ENCODE results near the gene LHFPL3. TPM values are rescaled to one million over a fixed set of nuclear protein-coding genes. Genes with fewer than 3 reads are reported as not detected.

The LHFPL3 gene
- total RNA-seq, 1 donor from 2014 or later, result 0.30 TPM

- Histone ChIP-seq H3K9ac (no peak overlapping the region), H4K20me1 (ENCODE audit: low read depth) (no peaks in the 10 kb centered on the region), H3K27me3 (peaks cover 83% of the 10 kb centered on the region), H3K79me2 (ENCODE audit: low read depth) (no peaks in the 10 kb centered on the region), H3K27ac (no peak overlapping the region), H3K4me1 (peaks cover 5% of the 10 kb centered on the region), H3K36me3 (no peaks in the 10 kb centered on the region), H3K4me2 (no peak overlapping the region), H3K9me3 (ENCODE audit: low read depth) (no peaks in the 10 kb centered on the region), H3K4me3 (no peak overlapping the region), H3F3A (ENCODE audit: low read depth) (peaks cover 16% of the 10 kb centered on the region), H2AFZ (replicated peaks) (no peak overlapping the region)
- Mint-ChIP-seq H3K9me3 (no peaks in the 10 kb centered on the region), H3K36me3 (peaks cover 2% of the 10 kb centered on the region), H3K27me3 (ENCODE audit: insufficient read depth, low read depth) (peaks cover 34% of the 10 kb centered on the region), H3K4me1 (peaks cover 16% of the 10 kb centered on the region), H3K4me3 (peak overlapping the region; percentile 84), H3K27ac (no peak overlapping the region)
- no peak for TF ChIP-seq EZH2 (IDR thresholded peaks at IDR 0.05)
- no peak for TF ChIP-seq CTCF (IDR thresholded peaks at IDR 0.05)
- no peak for TF ChIP-seq EZH2phosphoT487 (IDR thresholded peaks at IDR 0.05)
- DNase-seq (ENCODE audit: low spot score), result no peak
Measured at GRCh38 chr7:104327534-104327933, 869 bp upstream of the LHFPL3 start.

GRCh38 chr7:104327938-104328295 lies 486 bp upstream of the LHFPL3 start:
- H3K9ac ChIP-seq, result no peak overlapping the region
- peak overlapping the region; percentile 97 for H2AFZ ChIP-seq (replicated peaks)
- Mint-ChIP-seq H3K4me3 (peak overlapping the region; percentile 84), H3K27me3 (ENCODE audit: insufficient read depth, low read depth) (peaks cover 34% of the 10 kb centered on the region), H3K9me3 (no peaks in the 10 kb centered on the region), H3K36me3 (peaks cover 2% of the 10 kb centered on the region), H3K27ac (no peak overlapping the region), H3K4me1 (peaks cover 16% of the 10 kb centered on the region)
- peaks cover 5% of the 10 kb centered on the region for H3K4me1 ChIP-seq
- H3K79me2 ChIP-seq (ENCODE audit: low read depth), result no peaks in the 10 kb centered on the region
- H3K4me2 ChIP-seq, result peak overlapping the region; percentile 98
- no peaks in the 10 kb centered on the region for H3K9me3 ChIP-seq (ENCODE audit: low read depth)
- no peak for TF ChIP-seq EZH2phosphoT487 (IDR thresholded peaks at IDR 0.05)
- no peak for TF ChIP-seq EZH2 (IDR thresholded peaks at IDR 0.05)
- no peak for TF ChIP-seq CTCF (IDR thresholded peaks at IDR 0.05)
- no peaks in the 10 kb centered on the region for H4K20me1 ChIP-seq (ENCODE audit: low read depth)
- H3K4me3 ChIP-seq, result peak overlapping the region; percentile 61
- H3K27ac ChIP-seq, result no peak overlapping the region
- H3F3A ChIP-seq (ENCODE audit: low read depth), result peaks cover 16% of the 10 kb centered on the region
- H3K36me3 ChIP-seq, result no peaks in the 10 kb centered on the region
- peak; percentile 26 for DNase-seq (ENCODE audit: low spot score)
- peaks cover 87% of the 10 kb centered on the region for H3K27me3 ChIP-seq

GRCh38 chr7:104328970-104329825 lies 795 bp downstream of the LHFPL3 start:
- no peak overlapping the region for H3K27ac ChIP-seq
- DNase-seq (ENCODE audit: low spot score), result peak; percentile 57

More at GRCh38 chr7:104328970-104329825, 795 bp downstream of the LHFPL3 start:
- H3F3A ChIP-seq (ENCODE audit: low read depth), result peaks cover 16% of the 10 kb centered on the region
- H3K4me1 ChIP-seq, result peaks cover 5% of the 10 kb centered on the region
- peaks cover 84% of the 10 kb centered on the region for H3K27me3 ChIP-seq
- no peak overlapping the region for H3K9ac ChIP-seq
- H3K36me3 Mint-ChIP-seq, result peaks cover 2% of the 10 kb centered on the region
- H3K4me3 ChIP-seq, result peak overlapping the region; percentile 61
- H4K20me1 ChIP-seq (ENCODE audit: low read depth), result no peaks in the 10 kb centered on the region
- peak overlapping the region; percentile 97 for H2AFZ ChIP-seq (replicated peaks)
- no peaks in the 10 kb centered on the region for H3K36me3 ChIP-seq
- peak overlapping the region; percentile 86 for H3K4me3 Mint-ChIP-seq
- H3K27ac Mint-ChIP-seq, result no peak overlapping the region
- TF ChIP-seq CTCF (IDR thresholded peaks at IDR 0.05) (no peak), EZH2phosphoT487 (IDR thresholded peaks at IDR 0.05) (peak; percentile 17), EZH2 (IDR thresholded peaks at IDR 0.05) (peak; percentile 74)
- H3K79me2 ChIP-seq (ENCODE audit: low read depth), result no peaks in the 10 kb centered on the region
- H3K4me2 ChIP-seq, result peak overlapping the region; percentile 98
- no peaks in the 10 kb centered on the region for H3K9me3 Mint-ChIP-seq
- peaks cover 32% of the 10 kb centered on the region for H3K27me3 Mint-ChIP-seq (ENCODE audit: insufficient read depth, low read depth)
- H3K9me3 ChIP-seq (ENCODE audit: low read depth), result no peaks in the 10 kb centered on the region
- peaks cover 16% of the 10 kb centered on the region for H3K4me1 Mint-ChIP-seq
